GM23338 (cell line): ENCODE measurements around the gene GLOD5. TPM values are rescaled to one million over a fixed set of nuclear protein-coding genes. Genes with fewer than 3 reads are reported as not detected.

Experiments
- ATAC-seq: fragments of 200-7000 bp; cut with Tn5 transposase; 3 replicates; pipeline ENCODE4 v1.9.1; 2020
- DNase-seq: peaks from one replicate; pipeline ENCODE4 v3.0.0-alpha.2; 2015; ENCODE audit warnings: low spot score
- H2AFZ ChIP-seq: fragments of 200-600 bp; sonication (generic); 2 replicates; pipeline ENCODE4 v1.8.0; 2016; ENCODE audit warnings: antibody characterized with exemption, mild to moderate bottlenecking, moderate library complexity
- H3F3A ChIP-seq: fragments of 200-600 bp; sonication (generic); replicated peaks from 2 replicates; pipeline ENCODE4 v1.8.0; 2017; ENCODE audit warnings: antibody characterized with exemption, mixed run types, low read depth
- H3K27ac ChIP-seq: fragments of 200-600 bp; sonication (generic); 2 replicates; pipeline ENCODE4 v1.6.1; 2016; ENCODE audit warnings: low read depth
- H3K27me3 ChIP-seq: fragments of 200-600 bp; sonication (generic); 2 replicates; pipeline ENCODE4 v1.8.0; 2016; ENCODE audit warnings: mild to moderate bottlenecking, mixed run types, moderate library complexity; ENCODE audit not compliant: insufficient read depth
- H3K36me3 ChIP-seq: fragments of 200-600 bp; sonication (generic); 2 replicates; pipeline ENCODE4 v1.8.0; 2016; ENCODE audit warnings: mild to moderate bottlenecking; ENCODE audit not compliant: insufficient read depth
- H3K4me1 ChIP-seq: fragments of 200-600 bp; sonication (generic); 2 replicates; pipeline ENCODE4 v1.8.0; 2016; ENCODE audit warnings: mild to moderate bottlenecking, moderate library complexity; ENCODE audit not compliant: insufficient read depth
- H3K4me2 ChIP-seq: fragments of 200-600 bp; sonication (generic); 2 replicates; pipeline ENCODE4 v1.7.1; 2017; ENCODE audit warnings: mixed run types
- H3K4me3 ChIP-seq: fragments of 200-600 bp; sonication (generic); 2 replicates; pipeline ENCODE4 v1.6.1; 2016; ENCODE audit warnings: mixed run types
- H3K79me2 ChIP-seq: fragments of 200-600 bp; sonication (generic); replicated peaks from 2 replicates; pipeline ENCODE4 v1.8.0; 2017; ENCODE audit warnings: mild to moderate bottlenecking; ENCODE audit not compliant: insufficient read depth
- H3K9me2 ChIP-seq: fragments of 200-600 bp; sonication (generic); 2 replicates; pipeline ENCODE4 v1.8.0; 2017; ENCODE audit not compliant: insufficient read depth
- H4K20me1 ChIP-seq: fragments of 200-600 bp; sonication (generic); replicated peaks from 2 replicates; pipeline ENCODE4 v1.8.0; 2017; ENCODE audit warnings: mild to moderate bottlenecking; ENCODE audit not compliant: insufficient read depth
- H3K27ac Mint-ChIP-seq: 2 replicates; pipeline ENCODE4 v1.8.0; 2020; ENCODE audit warnings: inconsistent platforms, mild to moderate bottlenecking, moderate library complexity, mixed read lengths
- H3K27me3 Mint-ChIP-seq: 3 replicates; pipeline ENCODE4 v1.8.0; 2022; ENCODE audit warnings: low read depth, mild to moderate bottlenecking, moderate library complexity, mixed read lengths, inconsistent platforms; ENCODE audit not compliant: insufficient read depth, poor library complexity
- H3K36me3 Mint-ChIP-seq: 3 replicates; pipeline ENCODE4 v1.8.0; 2021; ENCODE audit warnings: low read depth, mild to moderate bottlenecking, inconsistent platforms, moderate library complexity, mixed read lengths
- H3K4me1 Mint-ChIP-seq: 3 replicates; pipeline ENCODE4 v1.8.0; 2020; ENCODE audit warnings: mild to moderate bottlenecking, inconsistent platforms, mixed read lengths
- H3K4me3 Mint-ChIP-seq: 3 replicates; pipeline ENCODE4 v1.8.0; 2021; ENCODE audit warnings: moderate library complexity, mild to moderate bottlenecking, inconsistent platforms, mixed read lengths
- H3K9me3 Mint-ChIP-seq: 3 replicates; pipeline ENCODE4 v1.8.0; 2020; ENCODE audit warnings: moderate library complexity, mild to moderate bottlenecking, inconsistent platforms, mixed read lengths
- EZH2 ChIP-seq: fragments of 200-600 bp; sonication (generic); IDR thresholded peaks from one replicate; pipeline ENCODE4 v1.8.0; 2017; ENCODE audit warnings: antibody characterized with exemption, mild to moderate bottlenecking, low read depth; ENCODE audit not compliant: unreplicated experiment
- EZH2phosphoT487 ChIP-seq: fragments of 200-600 bp; sonication (generic); IDR thresholded peaks from one replicate; pipeline ENCODE4 v1.8.1; 2018; ENCODE audit warnings: antibody characterized with exemption; ENCODE audit not compliant: unreplicated experiment
- JUNB ChIP-seq: IDR thresholded peaks from one replicate; pipeline ENCODE4 v1.6.1; 2016; ENCODE audit warnings: antibody characterized with exemption; ENCODE audit not compliant: unreplicated experiment
- NANOG ChIP-seq: IDR thresholded peaks from 2 replicates; pipeline ENCODE4 v1.6.1; 2016; ENCODE audit warnings: antibody characterized with exemption, borderline replicate concordance
- POLR2AphosphoS5 ChIP-seq: IDR thresholded peaks from 2 replicates; pipeline ENCODE4 v1.6.1; 2016; ENCODE audit warnings: antibody characterized with exemption, low read depth
- REST ChIP-seq: IDR thresholded peaks from one replicate; pipeline ENCODE4 v1.6.1; 2018; ENCODE audit warnings: antibody characterized with exemption; ENCODE audit not compliant: unreplicated experiment
- STAT1 ChIP-seq: IDR thresholded peaks from one replicate; pipeline ENCODE4 v1.6.1; 2016; ENCODE audit warnings: antibody characterized with exemption; ENCODE audit not compliant: unreplicated experiment
- ZNF114 ChIP-seq: fragments of 250-450 bp; sonication (Bioruptor Pico); IDR thresholded peaks from 2 replicates; pipeline ENCODE4 v1.5.0; 2020; ENCODE audit warnings: mild to moderate bottlenecking, moderate library complexity
- ZNF331 ChIP-seq: fragments of 250-450 bp; sonication (Bioruptor Pico); IDR thresholded peaks from 2 replicates; pipeline ENCODE4 v1.5.0; 2020; ENCODE audit warnings: low read depth, mild to moderate bottlenecking, moderate library complexity
- ZNF462 ChIP-seq: fragments of 250-450 bp; sonication (Bioruptor Pico); IDR thresholded peaks from 2 replicates; pipeline ENCODE4 v1.5.0; 2020; ENCODE audit warnings: mild to moderate bottlenecking, moderate library complexity
- polyA plus RNA-seq: library from polyadenylated mRNA; unstranded; fragments of >200 nt; fragmentation: Nextera tagmentation; extraction: Ambion mirVana; gene quantifications from 2 replicates; pipeline ENCODE4 v1.2.1, GENCODE V29; 2016
- total RNA-seq: library from RNA; depleted of rRNA; stranded (reverse); fragments of >200 nt; shearing (Covaris generic); gene quantifications from 2 replicates; pipeline ENCODE4 v1.2.3, GENCODE V29; 2014
- TF ChIP-seq, protein P1 (sequence below): IDR thresholded peaks from 2 replicates; pipeline ENCODE4 v1.6.1; 2016; ENCODE audit warnings: antibody characterized with exemption

The GLOD5 gene
- total and polyA plus RNA-seq, 2 experiments from 2014 or later = not detected

DNA sequence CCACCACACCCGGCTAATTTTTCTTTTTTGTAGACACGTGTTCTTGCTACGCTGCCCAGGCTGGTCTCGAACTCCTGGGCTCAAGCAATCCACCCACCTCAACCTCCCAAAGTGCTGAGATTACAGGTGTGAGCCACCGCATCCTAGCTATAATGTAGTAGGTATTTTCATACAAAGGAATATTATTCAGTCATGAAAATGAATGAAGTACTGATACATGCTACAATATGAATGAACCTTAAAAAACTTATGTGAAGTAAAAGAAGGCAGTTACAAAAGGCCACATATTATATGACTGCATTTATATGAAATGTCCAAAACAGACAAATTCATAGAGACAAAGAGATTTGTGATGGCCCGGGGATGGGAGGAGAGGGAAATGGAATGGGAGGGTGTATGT, 20.2 kb downstream of the GLOD5 start:
- H3F3A ChIP-seq = no peaks in the 10 kb centered on the region
- H3K9me3 Mint-ChIP-seq = no peaks in the 10 kb centered on the region; the same call in 2 of the 3 replicates
- H2AFZ ChIP-seq = no peak overlapping the region
- no peaks in the 10 kb centered on the region for H3K4me1 ChIP-seq
- H4K20me1 ChIP-seq = no peaks in the 10 kb centered on the region
- no peak overlapping the region for H3K27ac Mint-ChIP-seq
- H3K36me3 Mint-ChIP-seq = no peaks in the 10 kb centered on the region
- peaks cover 2% of the 10 kb centered on the region for H3K27me3 Mint-ChIP-seq
- ATAC-seq = no peak
- no peak overlapping the region for H3K4me3 ChIP-seq
- H3K27ac ChIP-seq = no peak overlapping the region
- peaks cover 8% of the 10 kb centered on the region; the same call in 2 of the 3 replicates for H3K4me1 Mint-ChIP-seq
- TF ChIP-seq EZH2 (no peak), JUNB (no peak), ZNF331 (no peak), REST (no peak), ZNF114 (CRISPR knock-in tag) (no peak), POLR2AphosphoS5 (no peak), ZNF462 (CRISPR knock-in tag) (no peak), EZH2phosphoT487 (no peak), STAT1 (no peak), NANOG (no peak)
- TF ChIP-seq, protein P1, sequence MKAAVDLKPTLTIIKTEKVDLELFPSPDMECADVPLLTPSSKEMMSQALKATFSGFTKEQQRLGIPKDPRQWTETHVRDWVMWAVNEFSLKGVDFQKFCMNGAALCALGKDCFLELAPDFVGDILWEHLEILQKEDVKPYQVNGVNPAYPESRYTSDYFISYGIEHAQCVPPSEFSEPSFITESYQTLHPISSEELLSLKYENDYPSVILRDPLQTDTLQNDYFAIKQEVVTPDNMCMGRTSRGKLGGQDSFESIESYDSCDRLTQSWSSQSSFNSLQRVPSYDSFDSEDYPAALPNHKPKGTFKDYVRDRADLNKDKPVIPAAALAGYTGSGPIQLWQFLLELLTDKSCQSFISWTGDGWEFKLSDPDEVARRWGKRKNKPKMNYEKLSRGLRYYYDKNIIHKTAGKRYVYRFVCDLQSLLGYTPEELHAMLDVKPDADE = no peak
- no peaks in the 10 kb centered on the region for H3K79me2 ChIP-seq
- H3K4me2 ChIP-seq = no peak overlapping the region
- no peaks in the 10 kb centered on the region for H3K9me2 ChIP-seq
- H3K36me3 ChIP-seq = no peaks in the 10 kb centered on the region
- H3K4me3 Mint-ChIP-seq = no peak overlapping the region
- no peak for DNase-seq
- no peaks in the 10 kb centered on the region for H3K27me3 ChIP-seq
